Dendritic cell treated with granulocyte-macrophage colony-stimulating factor and Interleukin-4, amounts not matched to agents 40 ng/mL and 50 ng/mL, for 4 days (primary cell): Measurements from ENCODE around the gene ZDHHC14.

Experiments used
- H3K27ac Mint-ChIP-seq: one replicate; pipeline ENCODE4 v1.8.0; 2022; ENCODE audit warnings: mild to moderate bottlenecking, mixed read lengths
- H3K27me3 Mint-ChIP-seq: one replicate; pipeline ENCODE4 v1.8.0; 2022; ENCODE audit warnings: mild to moderate bottlenecking, mixed read lengths
- H3K36me3 Mint-ChIP-seq: one replicate; pipeline ENCODE4 v1.8.0; 2022; ENCODE audit warnings: low read depth, mixed read lengths
- H3K4me1 Mint-ChIP-seq: one replicate; pipeline ENCODE4 v1.8.0; 2022; ENCODE audit warnings: low read depth, mixed read lengths
- H3K4me3 Mint-ChIP-seq: one replicate; pipeline ENCODE4 v1.8.0; 2022; ENCODE audit warnings: mild to moderate bottlenecking, moderate library complexity, mixed read lengths
- H3K9me3 Mint-ChIP-seq: one replicate; pipeline ENCODE4 v1.8.0; 2022; ENCODE audit warnings: mixed read lengths
- intact Hi-C: fragments of 100-400 bp; cut with micrococcal nuclease; formaldehyde crosslinking; loops from one replicate; pipeline ENCODE4 v1.15.0; 2022

Gene ZDHHC14

GRCh38 chr6:157560691-157561413 is 179.9 kb downstream of the ZDHHC14 start:
- Mint-ChIP-seq H3K27ac (no peak overlapping the region), H3K4me3 (no peak overlapping the region), H3K4me1 (peaks cover 20% of the 10 kb centered on the region), H3K9me3 (no peaks in the 10 kb centered on the region), H3K27me3 (peaks cover 10% of the 10 kb centered on the region), H3K36me3 (no peaks in the 10 kb centered on the region)
- intact Hi-C loops, result no loop called here

- no peaks in the 10 kb centered on the region for H3K9me3 Mint-ChIP-seq
- H3K36me3 Mint-ChIP-seq, result no peaks in the 10 kb centered on the region
- intact Hi-C loops, result no loop called here
- H3K27ac Mint-ChIP-seq, result no peak overlapping the region
- no peak overlapping the region for H3K4me3 Mint-ChIP-seq
- peaks cover 10% of the 10 kb centered on the region for H3K27me3 Mint-ChIP-seq
- peaks cover 24% of the 10 kb centered on the region for H3K4me1 Mint-ChIP-seq
Measured at GRCh38 chr6:157561414-157561790, 180.4 kb downstream of the ZDHHC14 start.

- Mint-ChIP-seq H3K27me3 (peaks cover 7% of the 10 kb centered on the region), H3K27ac (no peak overlapping the region), H3K36me3 (no peaks in the 10 kb centered on the region), H3K4me3 (no peak overlapping the region), H3K9me3 (no peaks in the 10 kb centered on the region), H3K4me1 (peaks cover 18% of the 10 kb centered on the region)
- intact Hi-C loops, result no loop called here
Measured at GRCh38 chr6:157561929-157562810, 181.2 kb downstream of the ZDHHC14 start.

GRCh38 chr6:157562997-157563396 is 182.0 kb downstream of the ZDHHC14 start:
- Mint-ChIP-seq H3K27ac (no peak overlapping the region), H3K4me3 (no peak overlapping the region), H3K27me3 (peaks cover 7% of the 10 kb centered on the region), H3K9me3 (no peaks in the 10 kb centered on the region), H3K36me3 (no peaks in the 10 kb centered on the region), H3K4me1 (peaks cover 13% of the 10 kb centered on the region)
- intact Hi-C loops, result no loop called here

- Mint-ChIP-seq H3K36me3 (no peaks in the 10 kb centered on the region), H3K27me3 (peaks cover 7% of the 10 kb centered on the region), H3K9me3 (no peaks in the 10 kb centered on the region), H3K4me3 (no peak overlapping the region), H3K4me1 (peaks cover 13% of the 10 kb centered on the region), H3K27ac (no peak overlapping the region)
- intact Hi-C loops, result no loop called here
Measured at GRCh38 chr6:157563611-157564284, 182.8 kb downstream of the ZDHHC14 start.

GRCh38 chr6:157568702-157569101 is 187.7 kb downstream of the ZDHHC14 start:
- H3K27me3 Mint-ChIP-seq, result no peaks in the 10 kb centered on the region
- no peak overlapping the region for H3K4me3 Mint-ChIP-seq
- H3K4me1 Mint-ChIP-seq, result peaks cover 8% of the 10 kb centered on the region
- intact Hi-C loops, result no loop called here
- H3K36me3 Mint-ChIP-seq, result no peaks in the 10 kb centered on the region
- H3K27ac Mint-ChIP-seq, result no peak overlapping the region
- H3K9me3 Mint-ChIP-seq, result no peaks in the 10 kb centered on the region

- Mint-ChIP-seq H3K27me3 (no peaks in the 10 kb centered on the region), H3K36me3 (no peaks in the 10 kb centered on the region), H3K4me1 (peaks cover 8% of the 10 kb centered on the region), H3K27ac (no peak overlapping the region), H3K9me3 (no peaks in the 10 kb centered on the region), H3K4me3 (no peak overlapping the region)
- intact Hi-C loops, result no loop called here
Measured at GRCh38 chr6:157569543-157569942, 188.6 kb downstream of the ZDHHC14 start.

- Mint-ChIP-seq H3K4me1 (peaks cover 8% of the 10 kb centered on the region), H3K4me3 (no peak overlapping the region), H3K36me3 (no peaks in the 10 kb centered on the region), H3K27ac (no peak overlapping the region), H3K9me3 (no peaks in the 10 kb centered on the region), H3K27me3 (no peaks in the 10 kb centered on the region)
- intact Hi-C loops, result no loop called here
Measured at GRCh38 chr6:157570104-157570503, 189.1 kb downstream of the ZDHHC14 start.

- intact Hi-C loops, result no loop called here
Measured at GRCh38 chr6:157570752-157571151, 189.8 kb downstream of the ZDHHC14 start.

GRCh38 chr6:157571269-157571668 is 190.3 kb downstream of the ZDHHC14 start:
- Mint-ChIP-seq H3K27me3 (no peaks in the 10 kb centered on the region), H3K27ac (no peak overlapping the region), H3K36me3 (no peaks in the 10 kb centered on the region), H3K4me1 (peaks cover 3% of the 10 kb centered on the region), H3K9me3 (no peaks in the 10 kb centered on the region), H3K4me3 (no peak overlapping the region)
- intact Hi-C loops, result no loop called here

More at GRCh38 chr6:157570752-157571151, 189.8 kb downstream of the ZDHHC14 start:
- Mint-ChIP-seq H3K4me1 (peaks cover 8% of the 10 kb centered on the region), H3K27ac (no peak overlapping the region), H3K4me3 (no peak overlapping the region), H3K36me3 (no peaks in the 10 kb centered on the region), H3K27me3 (no peaks in the 10 kb centered on the region), H3K9me3 (no peaks in the 10 kb centered on the region)

GRCh38 chr6:157571950-157572349 is 191.0 kb downstream of the ZDHHC14 start:
- intact Hi-C loops, result no loop called here
- H3K4me1 Mint-ChIP-seq, result no peaks in the 10 kb centered on the region
- no peaks in the 10 kb centered on the region for H3K27me3 Mint-ChIP-seq
- H3K9me3 Mint-ChIP-seq, result no peaks in the 10 kb centered on the region
- no peak overlapping the region for H3K4me3 Mint-ChIP-seq
- H3K27ac Mint-ChIP-seq, result no peak overlapping the region
- no peaks in the 10 kb centered on the region for H3K36me3 Mint-ChIP-seq

- H3K36me3 Mint-ChIP-seq, result no peaks in the 10 kb centered on the region
- no peak overlapping the region for H3K27ac Mint-ChIP-seq
- H3K4me3 Mint-ChIP-seq, result no peak overlapping the region
- H3K4me1 Mint-ChIP-seq, result no peaks in the 10 kb centered on the region
- no peaks in the 10 kb centered on the region for H3K9me3 Mint-ChIP-seq
- intact Hi-C loops, result no loop called here
- H3K27me3 Mint-ChIP-seq, result no peaks in the 10 kb centered on the region
Measured at GRCh38 chr6:157574851-157575424, 193.9 kb downstream of the ZDHHC14 start.

- Mint-ChIP-seq H3K9me3 (no peaks in the 10 kb centered on the region), H3K4me3 (no peak overlapping the region), H3K36me3 (no peaks in the 10 kb centered on the region), H3K4me1 (no peaks in the 10 kb centered on the region), H3K27ac (no peak overlapping the region), H3K27me3 (no peaks in the 10 kb centered on the region)
- intact Hi-C loops, result no loop called here
Measured at GRCh38 chr6:157575436-157576145, 194.6 kb downstream of the ZDHHC14 start.
